ENCODE measurements around the gene RBM8A. TPM values are rescaled to one million over a fixed set of nuclear protein-coding genes. Genes with fewer than 3 reads are reported as not detected.
"Not testable (repeated sequence)": the region's sequence is repeated elsewhere in the genome, so short reads cannot be mapped to it uniquely, and the experiment has no call there.

The RBM8A gene
- total RNA-seq, 4 donors from 2014 or later = 108 to 143 (median 124) TPM

DNA sequence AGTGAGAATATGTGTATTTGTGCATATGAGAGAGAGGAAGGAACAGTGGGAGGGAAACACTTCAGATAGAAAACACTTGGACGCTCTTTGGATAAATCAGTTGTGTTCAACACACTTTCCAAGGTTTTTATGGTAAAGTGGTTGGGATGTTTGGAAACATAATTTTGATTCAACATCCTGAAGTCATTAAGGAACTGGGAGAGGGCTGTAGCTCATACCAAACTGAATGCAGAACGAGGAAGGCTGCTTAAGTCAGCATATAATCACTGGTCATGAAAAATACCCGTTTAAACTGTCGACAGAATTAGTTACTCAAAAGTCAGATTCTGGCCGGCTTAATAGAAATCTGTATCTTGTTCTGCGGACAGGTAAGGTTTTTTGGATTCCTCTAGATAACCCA, 15.6 kb upstream of the RBM8A start:
- Histone ChIP-seq H3K36me3 (peaks cover 0 to 4% of the 10 kb centered on the region in 2 donors), H3K9me3 (no peaks in the 10 kb centered on the region), H3K27ac (no peak overlapping the region), H3K4me1 (no peaks in the 10 kb centered on the region), H3K4me3 (replicated peaks in 1 of 3) (no peak overlapping the region), H3K27me3 (no peaks in the 10 kb centered on the region)
- TF ChIP-seq, protein P1, sequence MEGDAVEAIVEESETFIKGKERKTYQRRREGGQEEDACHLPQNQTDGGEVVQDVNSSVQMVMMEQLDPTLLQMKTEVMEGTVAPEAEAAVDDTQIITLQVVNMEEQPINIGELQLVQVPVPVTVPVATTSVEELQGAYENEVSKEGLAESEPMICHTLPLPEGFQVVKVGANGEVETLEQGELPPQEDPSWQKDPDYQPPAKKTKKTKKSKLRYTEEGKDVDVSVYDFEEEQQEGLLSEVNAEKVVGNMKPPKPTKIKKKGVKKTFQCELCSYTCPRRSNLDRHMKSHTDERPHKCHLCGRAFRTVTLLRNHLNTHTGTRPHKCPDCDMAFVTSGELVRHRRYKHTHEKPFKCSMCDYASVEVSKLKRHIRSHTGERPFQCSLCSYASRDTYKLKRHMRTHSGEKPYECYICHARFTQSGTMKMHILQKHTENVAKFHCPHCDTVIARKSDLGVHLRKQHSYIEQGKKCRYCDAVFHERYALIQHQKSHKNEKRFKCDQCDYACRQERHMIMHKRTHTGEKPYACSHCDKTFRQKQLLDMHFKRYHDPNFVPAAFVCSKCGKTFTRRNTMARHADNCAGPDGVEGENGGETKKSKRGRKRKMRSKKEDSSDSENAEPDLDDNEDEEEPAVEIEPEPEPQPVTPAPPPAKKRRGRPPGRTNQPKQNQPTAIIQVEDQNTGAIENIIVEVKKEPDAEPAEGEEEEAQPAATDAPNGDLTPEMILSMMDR (IDR thresholded peaks at IDR 0.05) = no peak
- no peak for TF ChIP-seq POLR2A (IDR thresholded peaks at IDR 0.05)
- intact Hi-C loops (cut with DNase I) = no loop called here
- 87 to 88% methylated on average over 6 of the region's 6 CpGs for WGBS, 2 donors
- DNase-seq = no peak

DNA sequence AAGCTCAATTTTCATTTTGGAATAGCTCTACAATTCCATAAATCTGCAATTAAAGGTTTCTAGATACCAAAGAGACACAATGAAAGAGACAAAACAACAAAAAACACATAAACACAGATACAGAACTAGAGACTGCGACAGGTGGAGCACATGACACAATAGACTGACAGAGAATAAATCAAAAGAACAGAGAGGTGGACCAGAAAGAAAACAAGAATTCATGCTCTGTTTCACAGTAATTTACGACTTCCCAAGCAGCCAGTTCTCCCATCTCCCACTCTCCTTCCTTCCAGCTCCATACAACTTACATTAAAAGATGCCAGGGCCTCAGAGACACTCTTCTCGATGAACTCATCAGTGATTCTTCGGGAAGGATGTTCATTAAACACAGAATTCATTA, 15.1 kb upstream of the RBM8A start:
- H3K27ac ChIP-seq = no peak overlapping the region
- no peaks in the 10 kb centered on the region for H3K9me3 ChIP-seq
- TF ChIP-seq POLR2A (IDR thresholded peaks at IDR 0.05) = no peak
- TF ChIP-seq, protein P1 (IDR thresholded peaks at IDR 0.05) = no peak
- 92 to 93% methylated on average over 4 of the region's 4 CpGs for WGBS, 2 donors
- peaks cover 0 to 4% of the 10 kb centered on the region in 2 donors for H3K36me3 ChIP-seq
- no peak overlapping the region for H3K4me3 ChIP-seq (replicated peaks in 1 of 3)
- intact Hi-C loops (cut with DNase I) = no loop called here
- no peaks in the 10 kb centered on the region for H3K27me3 ChIP-seq
- no peak for DNase-seq
- no peaks in the 10 kb centered on the region for H3K4me1 ChIP-seq

DNA sequence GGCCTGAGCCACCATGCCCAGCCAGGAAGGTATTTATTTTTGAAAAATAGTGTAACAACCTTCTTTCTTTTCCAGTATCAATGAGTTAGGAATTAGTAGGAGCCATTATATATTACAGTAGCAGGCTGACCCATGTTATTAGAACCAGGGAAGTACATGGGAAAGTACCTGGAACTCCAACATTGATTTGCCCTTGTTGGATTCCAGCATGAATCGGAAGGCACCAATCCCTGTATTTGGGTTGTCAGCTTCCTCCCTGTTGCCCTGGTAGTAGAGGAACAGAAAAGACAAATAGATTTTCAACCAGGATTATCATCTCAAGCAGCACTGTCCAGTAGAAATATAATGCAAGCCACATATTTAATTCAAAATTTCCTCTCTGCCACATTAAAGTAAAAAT, 10.2 kb upstream of the RBM8A start:
- H3K4me1 ChIP-seq = no peaks in the 10 kb centered on the region
- TF ChIP-seq, protein P1 (IDR thresholded peaks at IDR 0.05) = no peak
- TF ChIP-seq POLR2A (IDR thresholded peaks at IDR 0.05) = no peak
- H3K27ac ChIP-seq = no peak overlapping the region
- WGBS, 2 donors = 90 to 95% methylated on average over 1 of the region's 1 CpG
- intact Hi-C loops (cut with DNase I) = no loop called here
- H3K36me3 ChIP-seq = peaks cover 6 to 9% of the 10 kb centered on the region in 2 donors
- no peaks in the 10 kb centered on the region for H3K9me3 ChIP-seq
- DNase-seq = no peak
- no peaks in the 10 kb centered on the region for H3K27me3 ChIP-seq
- no peak overlapping the region for H3K4me3 ChIP-seq (replicated peaks in 1 of 3)

DNA sequence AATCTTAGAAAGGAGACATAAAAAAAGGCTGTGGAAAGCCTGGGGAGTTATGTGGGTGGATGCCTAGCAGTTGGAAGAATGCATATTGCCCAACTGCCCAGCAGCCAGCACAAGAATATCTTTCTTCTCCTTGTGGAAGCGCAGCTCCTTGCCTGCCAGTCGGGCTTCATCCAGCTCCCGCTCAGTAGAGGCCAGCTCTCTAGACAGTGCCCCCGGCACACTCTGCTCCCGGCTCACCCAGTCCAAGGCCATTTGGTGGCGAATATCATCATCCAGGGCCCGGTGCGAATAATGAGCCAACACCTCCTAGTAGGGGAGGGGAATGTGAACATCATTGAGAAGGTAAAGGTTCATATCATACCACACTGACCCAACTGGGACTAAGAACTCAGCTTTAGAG, 9.0 kb upstream of the RBM8A start:
- Histone ChIP-seq H3K36me3 (peaks cover 2 to 9% of the 10 kb centered on the region in 2 donors), H3K4me1 (no peaks in the 10 kb centered on the region), H3K4me3 (replicated peaks in 1 of 3) (no peak overlapping the region), H3K27me3 (no peaks in the 10 kb centered on the region), H3K27ac (no peak overlapping the region), H3K9me3 (no peaks in the 10 kb centered on the region)
- WGBS, 2 donors = 87 to 94% methylated on average over 8 of the region's 8 CpGs
- DNase-seq = no peak
- TF ChIP-seq POLR2A (IDR thresholded peaks at IDR 0.05) = no peak
- TF ChIP-seq, protein P1 (IDR thresholded peaks at IDR 0.05) = no peak
- intact Hi-C loops (cut with DNase I) = no loop called here

DNA sequence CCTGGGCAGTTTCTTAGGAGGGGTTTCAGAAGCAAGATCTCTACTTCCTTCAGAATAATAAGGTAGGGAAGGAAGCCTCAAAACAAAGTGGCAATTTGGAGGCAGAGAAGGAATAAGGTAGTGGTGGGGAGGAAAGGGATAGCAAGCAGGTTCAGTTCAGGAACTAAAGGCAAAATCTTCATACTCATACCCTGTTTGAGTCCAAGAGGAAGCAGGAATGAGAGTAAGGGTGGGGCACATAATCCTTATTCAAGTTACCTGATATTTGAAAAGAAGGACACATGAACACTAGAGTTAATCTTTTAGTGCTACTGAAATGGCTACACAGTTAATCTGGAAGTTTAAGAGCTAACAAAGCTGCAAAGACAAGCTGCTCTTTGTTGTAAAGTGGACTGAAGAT, 8.4 kb upstream of the RBM8A start:
- Histone ChIP-seq H3K27ac (no peak overlapping the region), H3K27me3 (no peaks in the 10 kb centered on the region), H3K36me3 (peaks cover 2 to 9% of the 10 kb centered on the region in 2 donors), H3K4me1 (no peaks in the 10 kb centered on the region), H3K4me3 (replicated peaks in 1 of 3) (no peak overlapping the region), H3K9me3 (no peaks in the 10 kb centered on the region)
- no peak for TF ChIP-seq POLR2A (IDR thresholded peaks at IDR 0.05)
- TF ChIP-seq, protein P1 (IDR thresholded peaks at IDR 0.05) = no peak
- no peak for DNase-seq
- intact Hi-C loops (cut with DNase I) = no loop called here

DNA sequence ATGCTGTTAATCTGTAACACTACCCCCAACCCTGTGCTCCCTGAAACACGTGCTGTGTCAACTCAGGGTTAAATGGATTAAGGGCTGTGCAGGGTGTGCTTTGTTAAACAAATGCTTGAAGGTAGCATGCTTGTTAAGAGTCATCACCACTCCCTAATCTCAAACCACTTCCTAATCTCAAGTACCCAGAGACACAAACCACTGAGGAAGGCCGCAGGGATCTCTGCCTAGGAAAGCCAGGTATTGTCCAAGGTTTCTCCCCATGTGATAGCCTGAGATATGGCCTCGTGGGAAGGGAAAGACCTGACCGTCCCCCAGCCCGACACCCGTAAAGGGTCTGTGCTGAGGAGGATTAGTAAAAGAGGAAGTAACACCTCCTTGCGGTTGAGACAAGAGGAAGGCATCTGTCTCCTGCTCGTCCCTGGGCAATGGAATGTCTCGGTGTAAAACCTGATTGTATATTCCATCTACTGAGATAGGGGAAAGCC, 5.3 kb upstream of the RBM8A start:
- H3K27me3 ChIP-seq; DNase-seq; intact Hi-C loops (cut with DNase I); H3K4me1 ChIP-seq; H3K4me3 ChIP-seq (replicated peaks in 1 of 3); H3K27ac ChIP-seq; H3K36me3 ChIP-seq; H3K9me3 ChIP-seq: not testable (repeated sequence)
- 76 to 79% methylated on average over 9 of the region's 9 CpGs for WGBS, 2 donors

Data from thyroid gland (tissue), 4 donors.